ENCODE measurements around the gene DMRT1.

DNA sequence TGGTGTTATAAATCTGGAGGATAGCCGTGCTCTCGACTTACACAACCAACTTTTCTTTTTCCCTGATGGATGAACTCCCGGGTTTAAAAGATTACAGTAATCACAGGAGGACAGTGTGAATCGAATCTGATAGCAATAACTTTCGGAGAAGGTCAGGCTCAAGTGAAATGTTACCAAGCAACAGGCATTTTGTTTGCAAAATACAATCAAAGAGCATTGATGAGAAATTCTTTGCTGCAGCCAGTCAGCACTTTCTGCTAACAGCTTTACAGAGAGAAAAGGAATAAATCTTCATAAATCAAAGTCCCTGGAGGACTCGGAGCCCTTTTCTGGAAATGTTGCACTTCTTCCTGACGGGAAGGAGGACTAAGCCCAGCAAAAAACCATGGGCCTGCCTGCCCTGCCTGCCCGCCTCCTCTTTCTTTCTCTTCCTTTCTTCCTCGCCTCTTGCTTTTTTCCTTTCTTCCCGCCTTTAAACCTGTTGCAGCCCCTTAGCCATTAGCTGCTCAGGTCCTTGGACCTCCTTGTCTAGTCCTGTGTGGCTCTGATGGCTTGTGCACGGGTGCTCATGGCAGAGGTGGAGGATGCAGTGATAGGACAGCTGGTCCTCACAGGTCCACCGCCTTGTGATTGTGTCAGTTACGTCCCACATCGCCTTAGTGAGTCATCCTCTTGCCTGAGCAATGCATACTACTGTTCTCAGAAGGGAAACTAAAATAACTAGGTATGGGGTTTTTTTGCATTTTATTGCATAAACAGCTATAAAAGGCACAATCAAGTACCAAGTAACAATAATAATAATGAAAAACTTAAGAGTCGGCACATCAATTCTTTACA, 141.1 kb downstream of the DMRT1 start:
- TF ChIP-seq, protein P1, sequence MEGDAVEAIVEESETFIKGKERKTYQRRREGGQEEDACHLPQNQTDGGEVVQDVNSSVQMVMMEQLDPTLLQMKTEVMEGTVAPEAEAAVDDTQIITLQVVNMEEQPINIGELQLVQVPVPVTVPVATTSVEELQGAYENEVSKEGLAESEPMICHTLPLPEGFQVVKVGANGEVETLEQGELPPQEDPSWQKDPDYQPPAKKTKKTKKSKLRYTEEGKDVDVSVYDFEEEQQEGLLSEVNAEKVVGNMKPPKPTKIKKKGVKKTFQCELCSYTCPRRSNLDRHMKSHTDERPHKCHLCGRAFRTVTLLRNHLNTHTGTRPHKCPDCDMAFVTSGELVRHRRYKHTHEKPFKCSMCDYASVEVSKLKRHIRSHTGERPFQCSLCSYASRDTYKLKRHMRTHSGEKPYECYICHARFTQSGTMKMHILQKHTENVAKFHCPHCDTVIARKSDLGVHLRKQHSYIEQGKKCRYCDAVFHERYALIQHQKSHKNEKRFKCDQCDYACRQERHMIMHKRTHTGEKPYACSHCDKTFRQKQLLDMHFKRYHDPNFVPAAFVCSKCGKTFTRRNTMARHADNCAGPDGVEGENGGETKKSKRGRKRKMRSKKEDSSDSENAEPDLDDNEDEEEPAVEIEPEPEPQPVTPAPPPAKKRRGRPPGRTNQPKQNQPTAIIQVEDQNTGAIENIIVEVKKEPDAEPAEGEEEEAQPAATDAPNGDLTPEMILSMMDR (IDR thresholded peaks at IDR 0.05) = no peak
- TF ChIP-seq EZH2 (IDR thresholded peaks at IDR 0.05) (no peak), EZH2phosphoT487 (IDR thresholded peaks at IDR 0.05) (no peak)

Measured in neural progenitor cell (in vitro differentiated cells).